ENCODE data around the gene PIGC.

DNA sequence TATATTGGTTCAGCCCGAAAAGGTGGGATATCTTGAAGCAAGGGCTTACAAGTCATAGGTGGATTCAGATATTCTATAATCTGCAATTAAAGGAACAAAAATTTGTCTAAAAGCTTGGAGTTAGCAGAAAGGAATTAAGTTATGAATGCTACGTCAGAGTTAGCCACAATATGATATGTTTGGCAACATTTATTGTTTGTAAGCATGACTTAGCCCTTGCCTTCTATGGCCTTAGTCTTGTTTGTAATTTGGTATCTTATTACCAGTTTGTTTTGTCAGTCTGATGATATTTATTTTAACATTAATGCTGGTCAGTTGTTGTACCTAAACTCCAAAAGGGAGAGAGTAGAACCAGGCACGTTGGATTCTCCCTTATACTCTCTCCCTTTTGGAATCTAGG lies 46.0 kb upstream of the PIGC start:
- TF ChIP-seq, protein P1, sequence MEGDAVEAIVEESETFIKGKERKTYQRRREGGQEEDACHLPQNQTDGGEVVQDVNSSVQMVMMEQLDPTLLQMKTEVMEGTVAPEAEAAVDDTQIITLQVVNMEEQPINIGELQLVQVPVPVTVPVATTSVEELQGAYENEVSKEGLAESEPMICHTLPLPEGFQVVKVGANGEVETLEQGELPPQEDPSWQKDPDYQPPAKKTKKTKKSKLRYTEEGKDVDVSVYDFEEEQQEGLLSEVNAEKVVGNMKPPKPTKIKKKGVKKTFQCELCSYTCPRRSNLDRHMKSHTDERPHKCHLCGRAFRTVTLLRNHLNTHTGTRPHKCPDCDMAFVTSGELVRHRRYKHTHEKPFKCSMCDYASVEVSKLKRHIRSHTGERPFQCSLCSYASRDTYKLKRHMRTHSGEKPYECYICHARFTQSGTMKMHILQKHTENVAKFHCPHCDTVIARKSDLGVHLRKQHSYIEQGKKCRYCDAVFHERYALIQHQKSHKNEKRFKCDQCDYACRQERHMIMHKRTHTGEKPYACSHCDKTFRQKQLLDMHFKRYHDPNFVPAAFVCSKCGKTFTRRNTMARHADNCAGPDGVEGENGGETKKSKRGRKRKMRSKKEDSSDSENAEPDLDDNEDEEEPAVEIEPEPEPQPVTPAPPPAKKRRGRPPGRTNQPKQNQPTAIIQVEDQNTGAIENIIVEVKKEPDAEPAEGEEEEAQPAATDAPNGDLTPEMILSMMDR (IDR thresholded peaks at IDR 0.05), result no peak
- no peak for TF ChIP-seq POLR2A (IDR thresholded peaks at IDR 0.05)
